ENCODE data around the gene TRIP4. TPM values are rescaled to one million over a fixed set of nuclear protein-coding genes. Genes with fewer than 3 reads are reported as not detected.
A peak's percentile ranks its signal among the peaks of the same experiment; 100 is the strongest.

Gene TRIP4
- total and polyA plus RNA-seq, 5 donors from 2014 or later: 26.3 to 47.3 (median 38.2) TPM

- Mint-ChIP-seq H3K36me3 (peaks cover 20% of the 10 kb centered on the region), H3K27ac (no peak overlapping the region), H3K4me3 (no peak overlapping the region), H3K9me3 (no peaks in the 10 kb centered on the region), H3K4me1 (peaks cover 2 to 13% (median 11%) of the 10 kb centered on the region in 4 donors), H3K27me3 (no peaks in the 10 kb centered on the region)
- Histone ChIP-seq H3K27ac (ENCODE audit: insufficient read depth, low read length, poor library complexity, severe bottlenecking) (no peak overlapping the region), H3K27me3 (ENCODE audit: control insufficient read depth, insufficient read depth, low read length) (no peaks in the 10 kb centered on the region), H3K4me3 (ENCODE audit: low read depth, low read length) (no peak overlapping the region), H3K4me1 (ENCODE audit: control insufficient read depth, insufficient read depth, low read length, poor library complexity, severe bottlenecking) (peaks cover 7% of the 10 kb centered on the region), H3K36me3 (ENCODE audit: control insufficient read depth, insufficient read depth, low read length) (peaks cover 54% of the 10 kb centered on the region), H3K9me3 (ENCODE audit: control insufficient read depth in 2 of 2, low read length in 2 of 2) (no peaks in the 10 kb centered on the region)
- no peak for ATAC-seq (ENCODE audit: low read depth in 2 of 2)
- DNase-seq: no peak
Measured at GRCh38 chr15:64422697-64423096, 35.1 kb downstream of the TRIP4 start.

DNA sequence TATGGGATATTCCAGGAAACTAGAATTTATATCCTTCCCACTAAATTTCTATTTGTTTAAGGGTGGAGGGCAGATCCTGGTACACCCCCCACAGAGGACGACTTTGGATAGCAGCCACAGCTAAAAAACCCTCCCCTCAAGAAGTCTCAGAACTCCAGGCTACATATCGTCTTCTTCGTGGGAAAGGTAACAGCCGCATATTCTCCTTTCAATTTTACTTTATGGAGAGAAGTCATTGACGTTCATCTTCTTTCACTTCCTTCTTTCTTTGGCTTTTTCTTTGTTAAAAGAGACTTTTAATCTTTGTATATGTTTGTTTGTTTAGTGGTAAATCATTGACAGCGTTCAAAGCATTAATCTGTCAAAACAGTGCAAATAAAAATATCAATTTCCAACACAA lies 36.3 kb downstream of the TRIP4 start:
- DNase-seq: no peak
- Mint-ChIP-seq H3K36me3 (peaks cover 14% of the 10 kb centered on the region), H3K27me3 (no peaks in the 10 kb centered on the region), H3K4me1 (peaks cover 2 to 22% (median 13%) of the 10 kb centered on the region in 4 donors), H3K4me3 (no peak overlapping the region), H3K9me3 (no peaks in the 10 kb centered on the region), H3K27ac (peak overlapping the region in 2 of 3 donors; percentile 10 to 29)
- H3K4me3 ChIP-seq (ENCODE audit: low read depth, low read length): no peak overlapping the region
- no peak overlapping the region for H3K27ac ChIP-seq (ENCODE audit: insufficient read depth, low read length, poor library complexity, severe bottlenecking)
- peaks cover 52% of the 10 kb centered on the region for H3K36me3 ChIP-seq (ENCODE audit: control insufficient read depth, insufficient read depth, low read length)
- peaks cover 7% of the 10 kb centered on the region for H3K4me1 ChIP-seq (ENCODE audit: control insufficient read depth, insufficient read depth, low read length, poor library complexity, severe bottlenecking)
- no peak for ATAC-seq (ENCODE audit: low read depth in 2 of 2)
- H3K27me3 ChIP-seq (ENCODE audit: control insufficient read depth, insufficient read depth, low read length): no peaks in the 10 kb centered on the region
- H3K9me3 ChIP-seq (ENCODE audit: control insufficient read depth in 2 of 2, low read length in 2 of 2): no peaks in the 10 kb centered on the region

DNA sequence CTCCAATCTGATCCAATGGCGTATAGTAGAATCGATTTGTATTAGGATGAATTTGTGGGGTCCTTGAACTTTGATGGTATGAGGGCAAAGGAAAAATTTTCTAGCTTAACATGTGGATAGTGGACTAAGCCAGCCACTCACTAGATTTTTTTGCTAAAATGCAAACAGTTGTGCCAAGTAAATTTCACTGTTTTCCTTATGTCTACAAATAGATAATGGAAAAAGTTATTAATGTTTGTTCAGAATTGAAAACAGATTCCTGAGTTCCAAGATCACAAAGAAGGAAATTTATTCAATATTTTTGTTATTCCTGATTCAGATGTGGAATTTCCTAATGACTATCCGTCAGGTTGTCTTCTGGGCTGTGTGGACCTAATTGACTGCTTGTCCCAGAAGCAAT lies 37.6 kb downstream of the TRIP4 start:
- Histone ChIP-seq H3K9me3 (ENCODE audit: control insufficient read depth in 2 of 2, low read length in 2 of 2) (no peaks in the 10 kb centered on the region), H3K4me3 (ENCODE audit: low read depth, low read length) (no peak overlapping the region), H3K27ac (ENCODE audit: insufficient read depth, low read length, poor library complexity, severe bottlenecking) (no peak overlapping the region), H3K27me3 (ENCODE audit: control insufficient read depth, insufficient read depth, low read length) (no peaks in the 10 kb centered on the region), H3K4me1 (ENCODE audit: control insufficient read depth, insufficient read depth, low read length, poor library complexity, severe bottlenecking) (peaks cover 17% of the 10 kb centered on the region), H3K36me3 (ENCODE audit: control insufficient read depth, insufficient read depth, low read length) (peaks cover 50% of the 10 kb centered on the region)
- ATAC-seq (ENCODE audit: low read depth in 2 of 2) (no peak), DNase-seq (no peak)
- Mint-ChIP-seq H3K27me3 (no peaks in the 10 kb centered on the region), H3K27ac (no peak overlapping the region), H3K36me3 (peaks cover 14% of the 10 kb centered on the region), H3K4me1 (peaks cover 12 to 31% (median 23%) of the 10 kb centered on the region in 4 donors), H3K9me3 (no peaks in the 10 kb centered on the region), H3K4me3 (no peak overlapping the region)

DNA sequence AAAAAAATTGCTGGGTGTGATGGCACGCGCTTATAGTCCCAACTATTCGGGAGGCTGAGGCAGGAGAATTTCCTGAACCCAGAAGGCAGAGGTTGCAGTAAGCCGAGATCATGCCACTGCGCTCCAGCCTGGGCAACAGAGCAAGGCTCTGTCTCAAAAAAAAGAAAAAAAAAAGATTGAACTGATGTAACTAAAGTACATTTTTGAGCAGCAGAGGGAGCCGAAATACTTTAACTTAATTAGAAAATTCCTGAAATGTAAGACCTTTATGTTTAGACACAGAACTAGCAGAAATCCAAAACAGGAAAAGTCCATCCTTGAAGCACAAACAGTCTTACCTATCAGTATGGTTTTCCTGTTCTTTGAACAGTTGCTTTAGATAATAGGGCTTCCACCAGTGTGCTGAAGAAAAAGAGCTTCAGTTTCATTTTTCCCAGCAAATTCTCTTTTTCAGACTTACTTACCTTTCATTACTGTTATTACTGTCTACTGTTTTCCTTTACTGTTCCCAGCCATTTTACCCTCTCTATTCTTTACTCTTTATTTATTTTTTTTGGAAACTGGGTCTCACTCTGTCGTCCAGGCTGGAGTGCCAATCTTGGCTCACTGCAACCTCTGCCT lies 39.3 kb downstream of the TRIP4 start:
- Mint-ChIP-seq H3K9me3 (no peaks in the 10 kb centered on the region), H3K4me1 (peaks cover 17 to 42% (median 31%) of the 10 kb centered on the region in 4 donors), H3K27me3 (no peaks in the 10 kb centered on the region), H3K36me3 (peaks cover 12% of the 10 kb centered on the region), H3K27ac (peak overlapping the region; percentile 47 to 95 (median 82)), H3K4me3 (no peak overlapping the region)
- H3K4me3 ChIP-seq (ENCODE audit: low read depth, low read length): no peak overlapping the region
- ATAC-seq (ENCODE audit: low read depth in 2 of 2): no peak
- no peaks in the 10 kb centered on the region for H3K9me3 ChIP-seq (ENCODE audit: control insufficient read depth in 2 of 2, low read length in 2 of 2)
- H3K27ac ChIP-seq (ENCODE audit: insufficient read depth, low read length, poor library complexity, severe bottlenecking): no peak overlapping the region
- DNase-seq: peak in 2 of 3 donors; percentile 19 to 33
- H3K27me3 ChIP-seq (ENCODE audit: control insufficient read depth, insufficient read depth, low read length): no peaks in the 10 kb centered on the region
- H3K4me1 ChIP-seq (ENCODE audit: control insufficient read depth, insufficient read depth, low read length, poor library complexity, severe bottlenecking): peaks cover 30% of the 10 kb centered on the region
- peaks cover 46% of the 10 kb centered on the region for H3K36me3 ChIP-seq (ENCODE audit: control insufficient read depth, insufficient read depth, low read length)

DNA sequence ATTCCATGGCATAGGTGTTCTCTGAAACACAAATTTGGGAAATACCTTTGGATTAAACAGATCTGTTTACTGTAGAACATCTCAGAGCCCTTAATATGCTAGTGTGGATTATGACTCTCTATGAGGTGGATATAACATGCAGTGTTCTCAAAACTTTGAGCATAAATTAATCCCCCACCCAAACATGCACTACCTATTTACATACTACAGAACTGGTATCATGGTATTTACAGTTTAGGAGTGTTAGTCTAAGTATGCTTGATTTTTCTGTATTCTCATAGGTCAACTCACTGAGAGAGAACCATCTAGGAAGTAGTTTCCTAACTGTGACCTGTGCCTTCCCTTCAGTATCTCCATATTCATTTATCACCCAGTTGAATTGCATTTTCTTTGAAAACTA lies 41.8 kb downstream of the TRIP4 start:
- H3K27ac ChIP-seq (ENCODE audit: insufficient read depth, low read length, poor library complexity, severe bottlenecking): peak overlapping the region; percentile 43

GRCh38 chr15:64430000-64430735 lies 42.5 kb downstream of the TRIP4 start:
- H3K27ac ChIP-seq (ENCODE audit: insufficient read depth, low read length, poor library complexity, severe bottlenecking): peak overlapping the region; percentile 47
- peak overlapping the region; percentile 21 to 77 (median 54) for H3K4me3 Mint-ChIP-seq
- H3K4me3 ChIP-seq (ENCODE audit: low read depth, low read length): peak overlapping the region; percentile 77
- peak overlapping the region; percentile 82 to 95 (median 89) for H3K27ac Mint-ChIP-seq
- peak; percentile 94 to 95 for ATAC-seq (ENCODE audit: low read depth in 2 of 2)
- H3K9me3 Mint-ChIP-seq: no peaks in the 10 kb centered on the region
- H3K4me1 ChIP-seq (ENCODE audit: control insufficient read depth, insufficient read depth, low read length, poor library complexity, severe bottlenecking): peaks cover 30% of the 10 kb centered on the region
- peak; percentile 7 to 87 (median 81) for DNase-seq
- no peaks in the 10 kb centered on the region for H3K27me3 ChIP-seq (ENCODE audit: control insufficient read depth, insufficient read depth, low read length)
- peaks cover 17 to 42% (median 29%) of the 10 kb centered on the region in 4 donors for H3K4me1 Mint-ChIP-seq
- peaks cover 12% of the 10 kb centered on the region for H3K36me3 Mint-ChIP-seq
- no peaks in the 10 kb centered on the region for H3K9me3 ChIP-seq (ENCODE audit: control insufficient read depth in 2 of 2, low read length in 2 of 2)
- H3K36me3 ChIP-seq (ENCODE audit: control insufficient read depth, insufficient read depth, low read length): peaks cover 18% of the 10 kb centered on the region
- H3K27me3 Mint-ChIP-seq: no peaks in the 10 kb centered on the region

More for the DNA sequence above, 41.8 kb downstream of the TRIP4 start:
- peak overlapping the region; percentile 82 to 95 (median 89) for H3K27ac Mint-ChIP-seq
- no peaks in the 10 kb centered on the region for H3K27me3 ChIP-seq (ENCODE audit: control insufficient read depth, insufficient read depth, low read length)
- H3K36me3 Mint-ChIP-seq: peaks cover 11% of the 10 kb centered on the region
- peak in 1 of 3 donors; percentile 16 for DNase-seq
- no peaks in the 10 kb centered on the region for H3K9me3 Mint-ChIP-seq
- H3K27me3 Mint-ChIP-seq: no peaks in the 10 kb centered on the region
- no peak for ATAC-seq (ENCODE audit: low read depth in 2 of 2)
- H3K9me3 ChIP-seq (ENCODE audit: control insufficient read depth in 2 of 2, low read length in 2 of 2): no peaks in the 10 kb centered on the region
- peaks cover 17 to 42% (median 27%) of the 10 kb centered on the region in 4 donors for H3K4me1 Mint-ChIP-seq
- H3K4me3 ChIP-seq (ENCODE audit: low read depth, low read length): peak overlapping the region; percentile 77
- peaks cover 26% of the 10 kb centered on the region for H3K36me3 ChIP-seq (ENCODE audit: control insufficient read depth, insufficient read depth, low read length)
- H3K4me1 ChIP-seq (ENCODE audit: control insufficient read depth, insufficient read depth, low read length, poor library complexity, severe bottlenecking): peaks cover 30% of the 10 kb centered on the region
- H3K4me3 Mint-ChIP-seq: peak overlapping the region in 3 of 4 donors; percentile 21 to 77 (median 75)

DNA sequence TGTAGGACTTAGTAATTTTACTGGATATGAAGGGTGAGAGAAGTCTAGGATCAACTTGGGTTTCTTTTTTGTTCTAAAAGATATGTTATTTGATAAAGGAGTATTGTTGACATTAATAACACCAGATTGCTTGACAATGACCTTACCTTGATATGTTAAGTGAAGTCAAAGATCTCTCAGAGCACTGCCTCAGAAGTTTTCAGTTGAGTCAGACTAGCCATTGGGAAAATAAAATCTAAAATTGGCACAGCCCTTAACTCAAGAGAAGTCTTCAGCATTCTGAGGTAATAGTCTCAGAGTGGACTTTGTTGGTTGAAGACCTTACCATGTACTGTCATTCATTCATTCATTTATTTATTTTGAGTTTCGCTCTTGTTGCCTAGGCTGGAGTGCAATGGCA lies 50.3 kb downstream of the TRIP4 start:
- no peak for ATAC-seq (ENCODE audit: low read depth in 2 of 2)

More for the DNA sequence above, 50.3 kb downstream of the TRIP4 start:
- Histone ChIP-seq H3K36me3 (ENCODE audit: control insufficient read depth, insufficient read depth, low read length) (no peaks in the 10 kb centered on the region), H3K9me3 (ENCODE audit: control insufficient read depth in 2 of 2, low read length in 2 of 2) (no peaks in the 10 kb centered on the region), H3K4me1 (ENCODE audit: control insufficient read depth, insufficient read depth, low read length, poor library complexity, severe bottlenecking) (no peaks in the 10 kb centered on the region), H3K27me3 (ENCODE audit: control insufficient read depth, insufficient read depth, low read length) (no peaks in the 10 kb centered on the region), H3K4me3 (ENCODE audit: low read depth, low read length) (no peak overlapping the region), H3K27ac (ENCODE audit: insufficient read depth, low read length, poor library complexity, severe bottlenecking) (no peak overlapping the region)
- Mint-ChIP-seq H3K9me3 (no peaks in the 10 kb centered on the region), H3K36me3 (peaks cover 31% of the 10 kb centered on the region), H3K4me1 (peaks cover 11 to 32% (median 25%) of the 10 kb centered on the region in 4 donors), H3K27me3 (no peaks in the 10 kb centered on the region), H3K4me3 (no peak overlapping the region), H3K27ac (peak overlapping the region in 2 of 3 donors; percentile 34 to 41)
- DNase-seq: no peak
